ENCODE data around the gene BCAP31.
"Not testable (repeated sequence)": the region's sequence is repeated elsewhere in the genome, so short reads cannot be mapped to it uniquely, and the experiment has no call there.

Gene BCAP31

DNA sequence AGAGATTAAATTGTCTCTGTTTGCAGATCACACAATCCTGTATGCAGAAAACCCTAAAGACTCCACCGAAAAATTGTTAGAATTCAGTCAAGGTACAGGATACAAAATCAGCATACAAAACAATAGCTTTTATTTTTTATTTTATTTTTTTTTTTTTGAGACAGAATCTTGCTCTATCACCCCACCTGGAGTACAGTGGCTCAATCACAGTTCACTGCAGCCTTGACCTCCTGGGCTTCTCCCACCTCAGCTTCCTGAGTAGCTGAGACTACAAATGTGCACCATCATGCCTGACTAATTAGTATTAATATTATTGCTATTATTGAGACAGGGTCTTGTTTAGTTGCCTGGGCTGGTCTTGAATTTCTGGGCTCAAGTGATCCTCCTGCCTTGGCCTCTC lies 30.9 kb upstream of the BCAP31 start:
- H3K4me3 ChIP-seq (ENCODE audit: control insufficient read depth in 1 of 7, extremely low read depth in 1 of 7, insufficient read depth in 4 of 7, low read depth in 2 of 7, low read length in 6 of 7): no peak overlapping the region
- peaks cover 0 to 3% (median 0%) of the 10 kb centered on the region in 4 experiments for H3K4me1 ChIP-seq (ENCODE audit: control extremely low read depth in 1 of 4, control insufficient read depth in 4 of 4, insufficient read depth in 4 of 4, low read length in 3 of 4)
- H3K36me3 ChIP-seq (ENCODE audit: control insufficient read depth in 4 of 4, insufficient read depth in 4 of 4, low read length in 3 of 4): no peaks in the 10 kb centered on the region
- peaks cover 0 to 3% (median 0%) of the 10 kb centered on the region in 5 experiments for H3K27me3 ChIP-seq (replicated peaks in 2 of 5; ENCODE audit: control insufficient read depth in 4 of 5, insufficient read depth in 5 of 5, low read length in 4 of 5)
- ChIA-PET CTCF (interaction anchor here (1.3 to 2.2 kb wide), 2 partner anchors 28 to 195 kb away, joined by 3 to 6 read pairs; no protein-coding TSS in a partner anchor), POLR2A (interaction anchor here (0.6 kb wide), 1 partner anchor 19 kb away, joined by 4 read pairs; no protein-coding TSS in a partner anchor)
- no CpG with 5 or more reads among the region's 1 CpG for WGBS (ENCODE audit: insufficient coverage)
- no peak overlapping the region for H3K27ac ChIP-seq (ENCODE audit: insufficient read depth in 1 of 2, low read depth in 1 of 2, low read length in 2 of 2, poor library complexity in 1 of 2, severe bottlenecking in 2 of 2)
- DNase-seq: peak in 2 of 3 donors; percentile 15 to 21
- H3K9me3 ChIP-seq (ENCODE audit: control extremely low read depth in 1 of 5, control insufficient read depth in 4 of 5, insufficient read depth in 2 of 5, low read depth in 1 of 5, low read length in 4 of 5): peaks cover 0 to 6% (median 0%) of the 10 kb centered on the region in 5 experiments

DNA sequence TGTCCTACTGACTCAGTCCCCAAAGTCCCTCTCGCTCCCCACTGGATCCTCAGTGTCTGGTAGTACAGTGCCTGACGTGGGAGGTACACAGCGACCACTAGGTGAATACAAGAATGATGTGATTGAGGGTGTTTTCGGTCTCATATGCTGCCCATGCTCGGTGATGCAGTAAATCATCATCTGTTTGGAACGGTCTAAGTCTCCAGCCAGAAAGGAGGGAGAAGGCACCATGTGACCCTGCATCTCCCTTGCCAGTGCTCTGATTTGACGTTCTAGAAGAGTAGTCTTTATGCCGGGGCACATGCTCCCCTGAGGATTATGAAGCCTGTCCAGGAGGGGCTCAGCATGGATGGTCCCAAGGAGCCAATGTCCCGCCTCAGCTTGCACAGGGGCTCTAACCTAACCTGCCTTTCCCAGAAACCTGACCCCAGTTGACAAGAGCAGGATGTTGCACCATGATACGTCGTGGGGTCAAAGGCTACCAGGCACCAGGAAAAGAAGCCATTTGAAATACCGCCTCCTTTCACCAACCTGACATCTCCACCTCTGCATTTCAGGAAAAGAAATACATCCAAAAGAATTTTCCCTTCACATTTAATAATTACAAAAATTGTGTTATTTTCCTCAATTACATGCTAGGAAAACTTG lies 26.1 kb upstream of the BCAP31 start:
- Histone ChIP-seq H3K4me1 (ENCODE audit: control extremely low read depth in 1 of 4, control insufficient read depth in 4 of 4, insufficient read depth in 4 of 4, low read length in 3 of 4) (peaks cover 0 to under 1% (median 0%) of the 10 kb centered on the region in 4 experiments), H3K27me3 (replicated peaks in 2 of 5; ENCODE audit: control insufficient read depth in 4 of 5, insufficient read depth in 5 of 5, low read length in 4 of 5) (peaks cover 0 to 8% (median 0%) of the 10 kb centered on the region in 5 experiments), H3K9me3 (ENCODE audit: control extremely low read depth in 1 of 5, control insufficient read depth in 4 of 5, insufficient read depth in 2 of 5, low read depth in 1 of 5, low read length in 4 of 5) (no peaks in the 10 kb centered on the region), H3K36me3 (ENCODE audit: control insufficient read depth in 4 of 4, insufficient read depth in 4 of 4, low read length in 3 of 4) (no peaks in the 10 kb centered on the region), H3K4me3 (ENCODE audit: control insufficient read depth in 1 of 7, extremely low read depth in 1 of 7, insufficient read depth in 4 of 7, low read depth in 2 of 7, low read length in 6 of 7) (no peak overlapping the region), H3K27ac (ENCODE audit: insufficient read depth in 1 of 2, low read depth in 1 of 2, low read length in 2 of 2, poor library complexity in 1 of 2, severe bottlenecking in 2 of 2) (no peak overlapping the region)
- no peak for DNase-seq
- WGBS (ENCODE audit: insufficient coverage): 84% methylated on average over 7 of the region's 12 CpGs
- ChIA-PET POLR2A (no interaction called here), CTCF (interaction anchor here (1.5 kb wide), 1 partner anchor 22 kb away, joined by 5 read pairs; no protein-coding TSS in a partner anchor)

DNA sequence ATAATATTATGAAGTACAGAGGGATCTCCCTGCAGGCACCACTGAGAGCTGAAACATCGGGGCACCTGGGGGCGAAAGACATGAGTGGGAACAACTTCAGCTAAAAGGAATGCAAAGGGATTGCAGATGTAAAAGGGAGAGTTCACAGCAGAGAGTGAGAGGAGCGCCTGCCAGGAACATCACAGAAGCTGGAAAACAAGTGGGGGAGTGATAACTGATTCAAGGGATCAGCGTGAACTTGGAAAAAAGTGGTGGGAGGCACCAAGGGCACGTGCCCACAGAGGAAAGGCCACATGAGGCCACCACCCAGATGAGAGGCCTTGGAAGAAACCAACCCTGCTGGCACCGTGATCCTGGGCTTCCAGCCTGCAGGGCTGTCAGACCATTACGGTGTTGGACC lies 24.8 kb upstream of the BCAP31 start:
- POLR2A ChIA-PET; H3K4me3 ChIP-seq (ENCODE audit: control insufficient read depth in 1 of 7, extremely low read depth in 1 of 7, insufficient read depth in 4 of 7, low read depth in 2 of 7, low read length in 6 of 7); DNase-seq; H3K4me1 ChIP-seq (ENCODE audit: control extremely low read depth in 1 of 4, control insufficient read depth in 4 of 4, insufficient read depth in 4 of 4, low read length in 3 of 4); H3K36me3 ChIP-seq (ENCODE audit: control insufficient read depth in 4 of 4, insufficient read depth in 4 of 4, low read length in 3 of 4); H3K9me3 ChIP-seq (ENCODE audit: control extremely low read depth in 1 of 5, control insufficient read depth in 4 of 5, insufficient read depth in 2 of 5, low read depth in 1 of 5, low read length in 4 of 5); H3K27me3 ChIP-seq (replicated peaks in 2 of 5; ENCODE audit: control insufficient read depth in 4 of 5, insufficient read depth in 5 of 5, low read length in 4 of 5); H3K27ac ChIP-seq (ENCODE audit: insufficient read depth in 1 of 2, low read depth in 1 of 2, low read length in 2 of 2, poor library complexity in 1 of 2, severe bottlenecking in 2 of 2); CTCF ChIA-PET: not testable (repeated sequence)
- WGBS (ENCODE audit: insufficient coverage): 84% methylated on average over 6 of the region's 7 CpGs

DNA sequence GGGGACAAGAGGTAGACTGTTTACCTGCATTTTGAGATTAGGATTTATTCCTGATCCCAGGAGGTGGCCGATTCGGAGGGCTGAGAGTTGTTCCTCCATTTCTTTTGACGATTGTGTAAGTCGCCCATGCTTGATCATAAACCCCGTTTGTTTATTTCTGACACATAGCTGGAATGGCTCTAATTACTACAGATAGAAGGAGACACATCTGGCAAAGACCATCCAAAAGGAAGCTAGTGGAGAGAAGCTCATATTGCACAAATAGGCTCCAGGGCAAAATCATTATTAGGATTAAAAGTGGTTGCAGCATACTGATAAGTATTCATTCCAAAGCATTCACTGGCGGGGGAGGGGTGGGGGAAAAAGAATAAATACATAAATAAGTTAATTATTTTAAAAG lies 22.8 kb upstream of the BCAP31 start:
- H3K27me3 ChIP-seq (replicated peaks in 2 of 5; ENCODE audit: control insufficient read depth in 4 of 5, insufficient read depth in 5 of 5, low read length in 4 of 5); H3K4me1 ChIP-seq (ENCODE audit: control extremely low read depth in 1 of 4, control insufficient read depth in 4 of 4, insufficient read depth in 4 of 4, low read length in 3 of 4); H3K36me3 ChIP-seq (ENCODE audit: control insufficient read depth in 4 of 4, insufficient read depth in 4 of 4, low read length in 3 of 4); H3K4me3 ChIP-seq (ENCODE audit: control insufficient read depth in 1 of 7, extremely low read depth in 1 of 7, insufficient read depth in 4 of 7, low read depth in 2 of 7, low read length in 6 of 7); DNase-seq; H3K27ac ChIP-seq (ENCODE audit: insufficient read depth in 1 of 2, low read depth in 1 of 2, low read length in 2 of 2, poor library complexity in 1 of 2, severe bottlenecking in 2 of 2); CTCF ChIA-PET; H3K9me3 ChIP-seq (ENCODE audit: control extremely low read depth in 1 of 5, control insufficient read depth in 4 of 5, insufficient read depth in 2 of 5, low read depth in 1 of 5, low read length in 4 of 5); POLR2A ChIA-PET: not testable (repeated sequence)
- WGBS (ENCODE audit: insufficient coverage): 91% methylated on average over 4 of the region's 6 CpGs

DNA sequence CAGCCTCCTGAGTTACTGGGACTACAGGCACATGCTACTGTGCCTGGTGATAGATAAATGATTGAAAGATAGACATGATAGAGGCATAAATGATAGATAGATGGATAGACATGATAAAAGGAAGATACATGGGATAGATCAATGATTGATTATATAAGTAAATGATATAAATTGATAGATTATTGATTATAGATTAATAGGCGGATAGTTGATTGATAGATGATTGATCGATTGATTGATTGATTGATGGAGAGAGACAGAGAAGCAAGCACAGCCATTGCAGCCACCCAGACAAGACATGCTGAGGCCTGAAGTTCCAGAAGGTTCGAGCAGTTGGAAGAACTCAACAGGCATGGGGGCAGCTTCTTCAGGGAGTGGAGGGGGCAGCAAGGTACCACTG lies 22.2 kb upstream of the BCAP31 start:
- no peaks in the 10 kb centered on the region for H3K36me3 ChIP-seq (ENCODE audit: control insufficient read depth in 4 of 4, insufficient read depth in 4 of 4, low read length in 3 of 4)
- no peaks in the 10 kb centered on the region for H3K9me3 ChIP-seq (ENCODE audit: control extremely low read depth in 1 of 5, control insufficient read depth in 4 of 5, insufficient read depth in 2 of 5, low read depth in 1 of 5, low read length in 4 of 5)
- ChIA-PET POLR2A (no interaction called here), CTCF (no interaction called here)
- no peak for DNase-seq
- H3K4me1 ChIP-seq (ENCODE audit: control extremely low read depth in 1 of 4, control insufficient read depth in 4 of 4, insufficient read depth in 4 of 4, low read length in 3 of 4): peaks cover 0 to 3% (median 1%) of the 10 kb centered on the region in 4 experiments
- H3K27me3 ChIP-seq (replicated peaks in 2 of 5; ENCODE audit: control insufficient read depth in 4 of 5, insufficient read depth in 5 of 5, low read length in 4 of 5): peaks cover 0 to 8% (median 0%) of the 10 kb centered on the region in 5 experiments
- H3K27ac ChIP-seq (ENCODE audit: insufficient read depth in 1 of 2, low read depth in 1 of 2, low read length in 2 of 2, poor library complexity in 1 of 2, severe bottlenecking in 2 of 2): no peak overlapping the region
- WGBS (ENCODE audit: insufficient coverage): 90% methylated on average over 3 of the region's 3 CpGs
- H3K4me3 ChIP-seq (ENCODE audit: control insufficient read depth in 1 of 7, extremely low read depth in 1 of 7, insufficient read depth in 4 of 7, low read depth in 2 of 7, low read length in 6 of 7): no peak overlapping the region

DNA sequence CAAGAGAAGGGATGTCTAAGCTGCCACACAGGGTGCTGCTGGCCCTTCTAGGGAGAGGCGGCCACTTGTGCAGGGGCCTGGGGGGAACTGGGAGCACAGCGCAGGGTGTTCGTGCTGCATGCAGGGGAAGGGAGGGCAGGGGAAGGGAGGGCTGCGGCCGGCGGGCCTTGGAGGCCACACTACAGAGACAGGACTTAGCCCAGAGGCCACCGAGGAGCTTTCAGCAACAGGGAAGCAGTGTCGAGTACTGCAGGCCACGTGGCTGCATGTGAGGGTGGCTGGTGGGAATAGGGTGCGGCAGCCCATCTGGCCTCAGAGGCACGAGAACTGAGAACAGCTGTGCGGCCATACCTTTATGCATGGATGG lies 20.9 kb upstream of the BCAP31 start:
- 55% methylated on average over 5 of the region's 12 CpGs for WGBS (ENCODE audit: insufficient coverage)
- H3K27me3 ChIP-seq (replicated peaks in 2 of 5; ENCODE audit: control insufficient read depth in 4 of 5, insufficient read depth in 5 of 5, low read length in 4 of 5); POLR2A ChIA-PET; CTCF ChIA-PET; H3K36me3 ChIP-seq (ENCODE audit: control insufficient read depth in 4 of 4, insufficient read depth in 4 of 4, low read length in 3 of 4); H3K4me3 ChIP-seq (ENCODE audit: control insufficient read depth in 1 of 7, extremely low read depth in 1 of 7, insufficient read depth in 4 of 7, low read depth in 2 of 7, low read length in 6 of 7); DNase-seq; H3K27ac ChIP-seq (ENCODE audit: insufficient read depth in 1 of 2, low read depth in 1 of 2, low read length in 2 of 2, poor library complexity in 1 of 2, severe bottlenecking in 2 of 2); H3K4me1 ChIP-seq (ENCODE audit: control extremely low read depth in 1 of 4, control insufficient read depth in 4 of 4, insufficient read depth in 4 of 4, low read length in 3 of 4); H3K9me3 ChIP-seq (ENCODE audit: control extremely low read depth in 1 of 5, control insufficient read depth in 4 of 5, insufficient read depth in 2 of 5, low read depth in 1 of 5, low read length in 4 of 5): not testable (repeated sequence)

DNA sequence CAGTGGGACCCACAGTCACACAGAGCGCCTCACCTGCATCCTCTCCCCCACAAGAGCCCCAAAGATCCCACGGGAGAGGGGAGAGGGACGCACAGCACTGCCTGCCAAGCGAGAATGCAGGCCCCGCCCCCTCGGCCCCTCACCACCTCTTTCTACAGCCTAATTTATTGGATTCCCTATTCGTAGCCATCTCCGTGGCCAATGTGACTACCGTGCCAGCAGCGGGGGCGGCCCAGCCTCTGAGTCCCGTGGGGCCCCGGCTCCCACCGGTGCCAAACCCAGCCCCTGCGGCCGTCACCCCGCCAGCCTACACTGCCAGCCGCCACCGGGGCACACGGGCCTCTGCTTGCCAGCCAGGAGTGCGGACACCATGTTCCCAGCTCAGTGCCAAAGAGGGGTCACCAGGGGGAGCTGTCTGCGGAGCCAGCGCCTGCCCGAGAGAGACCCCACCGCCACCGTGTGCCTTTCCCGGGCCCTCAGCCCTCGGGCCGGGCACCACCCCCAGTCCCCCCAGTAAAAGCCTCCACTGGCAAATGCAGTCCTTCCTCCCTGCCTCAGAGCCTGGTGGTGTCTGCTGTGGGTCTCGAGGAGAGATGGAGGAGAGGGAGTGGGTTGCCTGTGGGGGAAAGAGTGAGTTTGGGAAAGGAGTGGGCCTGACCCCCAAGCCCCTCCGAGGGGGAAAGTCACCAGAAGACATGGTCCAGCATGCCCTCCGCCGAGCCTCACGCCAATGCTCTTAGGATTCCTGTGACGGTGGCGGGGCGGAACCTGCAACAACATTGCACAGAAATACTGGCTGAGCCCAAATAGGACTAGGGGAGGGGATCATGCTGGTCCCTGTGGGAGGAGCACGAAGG lies 20.3 kb upstream of the BCAP31 start:
- 47% methylated on average over 19 of the region's 38 CpGs for WGBS (ENCODE audit: insufficient coverage)
- POLR2A ChIA-PET: no interaction called here
- peaks cover 0 to 6% (median 0%) of the 10 kb centered on the region in 5 experiments for H3K27me3 ChIP-seq (replicated peaks in 2 of 5; ENCODE audit: control insufficient read depth in 4 of 5, insufficient read depth in 5 of 5, low read length in 4 of 5)

More for the DNA sequence above, 20.3 kb upstream of the BCAP31 start:
- peak in 2 of 3 donors; percentile 46 to 63 for DNase-seq
- H3K27ac ChIP-seq (ENCODE audit: insufficient read depth in 1 of 2, low read depth in 1 of 2, low read length in 2 of 2, poor library complexity in 1 of 2, severe bottlenecking in 2 of 2): no peak overlapping the region
- no peaks in the 10 kb centered on the region for H3K36me3 ChIP-seq (ENCODE audit: control insufficient read depth in 4 of 4, insufficient read depth in 4 of 4, low read length in 3 of 4)
- H3K9me3 ChIP-seq (ENCODE audit: control extremely low read depth in 1 of 5, control insufficient read depth in 4 of 5, insufficient read depth in 2 of 5, low read depth in 1 of 5, low read length in 4 of 5): no peaks in the 10 kb centered on the region
- peaks cover 0 to 4% (median 3%) of the 10 kb centered on the region in 4 experiments for H3K4me1 ChIP-seq (ENCODE audit: control extremely low read depth in 1 of 4, control insufficient read depth in 4 of 4, insufficient read depth in 4 of 4, low read length in 3 of 4)
- CTCF ChIA-PET: no interaction called here
- peak overlapping the region in 1 of 7 experiments; percentile 40 for H3K4me3 ChIP-seq (ENCODE audit: control insufficient read depth in 1 of 7, extremely low read depth in 1 of 7, insufficient read depth in 4 of 7, low read depth in 2 of 7, low read length in 6 of 7)

All from common myeloid progenitor, CD34-positive (primary cell).